GM21447 (cell line): ENCODE data around the gene FAM117B.
"Not testable (repeated sequence)": the region's sequence is repeated elsewhere in the genome, so short reads cannot be mapped to it uniquely, and the experiment has no call there.

Experiments used
- ATAC-seq: cut with Tn5 transposase; IDR thresholded peaks from one replicate; pipeline ENCODE4 v1.9.1; 2021; ENCODE audit not compliant: unreplicated experiment

Gene FAM117B

GRCh38 chr2:202636213-202636513, 1.4 kb downstream of the FAM117B start:
- ATAC-seq, result no peak

- no peak for ATAC-seq
Measured at GRCh38 chr2:202638721-202639120, 4.0 kb downstream of the FAM117B start.

- ATAC-seq, result no peak
Measured at GRCh38 chr2:202639231-202639630, 4.5 kb downstream of the FAM117B start.

- no peak for ATAC-seq
Measured at GRCh38 chr2:202642567-202642966, 7.8 kb downstream of the FAM117B start.

- no peak for ATAC-seq
Measured at GRCh38 chr2:202643012-202643858, 8.5 kb downstream of the FAM117B start.

GRCh38 chr2:202652119-202652518, 17.4 kb downstream of the FAM117B start:
- no peak for ATAC-seq

GRCh38 chr2:202653890-202654289, 19.1 kb downstream of the FAM117B start:
- no peak for ATAC-seq

- ATAC-seq, result no peak
Measured at GRCh38 chr2:202657876-202658275, 23.1 kb downstream of the FAM117B start.

- no peak for ATAC-seq
Measured at GRCh38 chr2:202660796-202661195, 26.0 kb downstream of the FAM117B start.

- no peak for ATAC-seq
Measured at GRCh38 chr2:202669841-202670240, 35.1 kb downstream of the FAM117B start.

- ATAC-seq, result no peak
Measured at GRCh38 chr2:202671317-202672035, 36.7 kb downstream of the FAM117B start.

GRCh38 chr2:202675097-202675496, 40.3 kb downstream of the FAM117B start:
- not testable (repeated sequence) for ATAC-seq

- no peak for ATAC-seq
Measured at GRCh38 chr2:202679980-202680379, 45.2 kb downstream of the FAM117B start.

- ATAC-seq, result no peak
Measured at GRCh38 chr2:202680512-202680911, 45.7 kb downstream of the FAM117B start.

- no peak for ATAC-seq
Measured at GRCh38 chr2:202681688-202682205, 47.0 kb downstream of the FAM117B start.

- no peak for ATAC-seq
Measured at GRCh38 chr2:202682274-202682673, 47.5 kb downstream of the FAM117B start.

GRCh38 chr2:202687276-202687675, 52.5 kb downstream of the FAM117B start:
- no peak for ATAC-seq

GRCh38 chr2:202689459-202689858, 54.7 kb downstream of the FAM117B start:
- no peak for ATAC-seq

GRCh38 chr2:202689898-202690297, 55.1 kb downstream of the FAM117B start:
- ATAC-seq, result no peak

- ATAC-seq, result no peak
Measured at GRCh38 chr2:202690321-202690900, 55.6 kb downstream of the FAM117B start.

- no peak for ATAC-seq
Measured at GRCh38 chr2:202693503-202693902, 58.7 kb downstream of the FAM117B start.

GRCh38 chr2:202695166-202695565, 60.4 kb downstream of the FAM117B start:
- ATAC-seq, result no peak
